Glutamatergic neuron (in vitro differentiated cells): Measurements from ENCODE around the gene LRRC37A3. TPM values are rescaled to one million over a fixed set of nuclear protein-coding genes. Genes with fewer than 3 reads are reported as not detected.
"Not testable (repeated sequence)": the region's sequence is repeated elsewhere in the genome, so short reads cannot be mapped to it uniquely, and the experiment has no call there.

Source experiments
- DNase-seq: peaks from one replicate; pipeline ENCODE4 v3.0.0; 2022
- H3K27ac Mint-ChIP-seq: one replicate; pipeline ENCODE4 v1.8.0; 2020; ENCODE audit warnings: mild to moderate bottlenecking, mixed read lengths, inconsistent platforms; ENCODE audit not compliant: unreplicated experiment
- H3K27me3 Mint-ChIP-seq: one replicate; pipeline ENCODE4 v1.8.0; 2020; ENCODE audit warnings: mild to moderate bottlenecking, moderate library complexity, mixed read lengths, inconsistent platforms; ENCODE audit not compliant: unreplicated experiment
- H3K36me3 Mint-ChIP-seq: one replicate; pipeline ENCODE4 v1.8.0; 2020; ENCODE audit warnings: mild to moderate bottlenecking, mixed read lengths, inconsistent platforms; ENCODE audit not compliant: unreplicated experiment
- H3K4me1 Mint-ChIP-seq: one replicate; pipeline ENCODE4 v1.8.0; 2020; ENCODE audit warnings: mild to moderate bottlenecking, low read depth, mixed read lengths, inconsistent platforms; ENCODE audit not compliant: unreplicated experiment
- H3K4me3 Mint-ChIP-seq: one replicate; pipeline ENCODE4 v1.8.0; 2020; ENCODE audit warnings: mild to moderate bottlenecking, mixed read lengths, inconsistent platforms; ENCODE audit not compliant: unreplicated experiment
- H3K9me3 Mint-ChIP-seq: one replicate; pipeline ENCODE4 v1.8.0; 2020; ENCODE audit warnings: mild to moderate bottlenecking, moderate library complexity, mixed read lengths, inconsistent platforms; ENCODE audit not compliant: unreplicated experiment
- CTCF ChIP-seq: fragments of 200-600 bp; sonication (generic); IDR thresholded peaks from one replicate; pipeline ENCODE4 v1.5.0; 2021; ENCODE audit not compliant: partially characterized antibody, unreplicated experiment
- total RNA-seq: library from RNA; stranded (reverse); fragmentation: NEBNext Ultra II Directional; extraction: Animal tissue kit (Norgen Biotek cat#: 25700); gene quantifications from one replicate; pipeline ENCODE4 v1.2.1, GENCODE V29; 2021; ENCODE audit not compliant: unreplicated experiment

The LRRC37A3 gene
- total RNA-seq, 1 donor from 2014 or later: 31.1 TPM

- H3K4me3 Mint-ChIP-seq, H3K9me3 Mint-ChIP-seq, H3K36me3 Mint-ChIP-seq, H3K4me1 Mint-ChIP-seq, H3K27me3 Mint-ChIP-seq, DNase-seq, H3K27ac Mint-ChIP-seq: not testable (repeated sequence)
Measured at GRCh38 chr17:64928701-64929100, 9.4 kb upstream of the LRRC37A3 start.

- H3K4me3 Mint-ChIP-seq, DNase-seq, H3K4me1 Mint-ChIP-seq, H3K27ac Mint-ChIP-seq, H3K27me3 Mint-ChIP-seq, H3K9me3 Mint-ChIP-seq, H3K36me3 Mint-ChIP-seq: not testable (repeated sequence)
- TF ChIP-seq CTCF: peak; percentile 60
Measured at GRCh38 chr17:64927444-64927843, 8.2 kb upstream of the LRRC37A3 start.

- H3K27me3 Mint-ChIP-seq, H3K36me3 Mint-ChIP-seq, H3K27ac Mint-ChIP-seq, H3K9me3 Mint-ChIP-seq, H3K4me1 Mint-ChIP-seq, H3K4me3 Mint-ChIP-seq, DNase-seq: not testable (repeated sequence)
Measured at GRCh38 chr17:64926430-64926829, 7.2 kb upstream of the LRRC37A3 start.

GRCh38 chr17:64925244-64925643 is 6.0 kb upstream of the LRRC37A3 start:
- not testable (repeated sequence) for H3K4me1 Mint-ChIP-seq, DNase-seq, H3K9me3 Mint-ChIP-seq, H3K36me3 Mint-ChIP-seq, H3K27me3 Mint-ChIP-seq, H3K27ac Mint-ChIP-seq, H3K4me3 Mint-ChIP-seq

GRCh38 chr17:64923051-64923568 is 3.8 kb upstream of the LRRC37A3 start:
- not testable (repeated sequence) for H3K36me3 Mint-ChIP-seq, H3K27me3 Mint-ChIP-seq, H3K9me3 Mint-ChIP-seq, H3K4me3 Mint-ChIP-seq, DNase-seq, H3K27ac Mint-ChIP-seq, H3K4me1 Mint-ChIP-seq

- no peaks in the 10 kb centered on the region for H3K36me3 Mint-ChIP-seq
- DNase-seq: no peak
- no peak for TF ChIP-seq CTCF
- H3K27ac Mint-ChIP-seq: no peak overlapping the region
- no peaks in the 10 kb centered on the region for H3K27me3 Mint-ChIP-seq
- H3K4me1 Mint-ChIP-seq: no peaks in the 10 kb centered on the region
- H3K4me3 Mint-ChIP-seq: peak overlapping the region; percentile 82
- peaks cover 6% of the 10 kb centered on the region for H3K9me3 Mint-ChIP-seq
Measured at GRCh38 chr17:64920419-64921172, 1.3 kb upstream of the LRRC37A3 start.

- H3K4me1 Mint-ChIP-seq: no peaks in the 10 kb centered on the region
- no peak for TF ChIP-seq CTCF
- no peaks in the 10 kb centered on the region for H3K27me3 Mint-ChIP-seq
- peaks cover 6% of the 10 kb centered on the region for H3K9me3 Mint-ChIP-seq
- H3K4me3 Mint-ChIP-seq: peak overlapping the region; percentile 82
- no peak overlapping the region for H3K27ac Mint-ChIP-seq
- H3K36me3 Mint-ChIP-seq: no peaks in the 10 kb centered on the region
- DNase-seq: no peak
Measured at GRCh38 chr17:64920026-64920418, 744 bp upstream of the LRRC37A3 start.

GRCh38 chr17:64918842-64919288 is 413 bp downstream of the LRRC37A3 start:
- H3K36me3 Mint-ChIP-seq: not testable (repeated sequence)

GRCh38 chr17:64917540-64917939 is 1.7 kb downstream of the LRRC37A3 start:
- H3K4me1 Mint-ChIP-seq, DNase-seq, H3K9me3 Mint-ChIP-seq, H3K4me3 Mint-ChIP-seq, H3K36me3 Mint-ChIP-seq, H3K27ac Mint-ChIP-seq, H3K27me3 Mint-ChIP-seq: not testable (repeated sequence)

More at GRCh38 chr17:64918842-64919288, 413 bp downstream of the LRRC37A3 start:
- not testable (repeated sequence) for H3K9me3 Mint-ChIP-seq, H3K27me3 Mint-ChIP-seq, H3K27ac Mint-ChIP-seq, H3K4me1 Mint-ChIP-seq
- peak; percentile 58 for DNase-seq
- peak overlapping the region; percentile 82 for H3K4me3 Mint-ChIP-seq

- not testable (repeated sequence) for H3K4me3 Mint-ChIP-seq, H3K27me3 Mint-ChIP-seq, H3K4me1 Mint-ChIP-seq, H3K27ac Mint-ChIP-seq, H3K36me3 Mint-ChIP-seq, DNase-seq, H3K9me3 Mint-ChIP-seq
Measured at GRCh38 chr17:64915244-64915643, 4.0 kb downstream of the LRRC37A3 start.
